ENCODE measurements around the gene CSPG4. TPM values are rescaled to one million over a fixed set of nuclear protein-coding genes. Genes with fewer than 3 reads are reported as not detected.
A peak's percentile ranks its signal among the peaks of the same experiment; 100 is the strongest.
"Not testable (repeated sequence)": the region's sequence is repeated elsewhere in the genome, so short reads cannot be mapped to it uniquely, and the experiment has no call there.

Gene CSPG4
- total RNA-seq, 1 donor from 2014 or later = 7.3 TPM

DNA sequence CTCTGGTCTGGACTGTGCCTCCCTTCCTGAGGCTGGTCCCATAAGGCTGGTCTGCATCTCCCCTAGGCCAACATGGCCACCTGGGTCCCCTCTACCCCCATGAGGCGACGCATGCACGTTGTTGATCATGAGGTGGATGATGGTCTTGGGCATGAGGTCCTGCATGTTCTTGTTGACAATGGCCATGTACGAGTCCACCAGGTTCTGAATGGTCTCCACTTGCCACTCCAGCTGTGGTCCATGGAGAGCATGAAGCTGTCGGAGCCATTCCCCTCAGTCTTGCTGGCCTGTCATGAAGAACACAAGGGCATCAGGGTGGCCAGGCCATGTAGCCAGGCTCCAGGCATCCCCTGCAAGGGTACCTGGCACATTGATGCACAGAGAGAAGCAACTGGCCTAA is 27.1 kb upstream of the CSPG4 start:
- no peak for DNase-seq (ENCODE audit: extremely low spot score, unreplicated experiment)
- Mint-ChIP-seq H3K36me3 (no peaks in the 10 kb centered on the region), H3K9me3 (no peaks in the 10 kb centered on the region), H3K27ac (peak overlapping the region; percentile 48), H3K27me3 (peaks cover 6% of the 10 kb centered on the region), H3K4me3 (peak overlapping the region; percentile 91), H3K4me1 (ENCODE audit: unreplicated experiment) (peaks cover 14% of the 10 kb centered on the region)
- TF ChIP-seq, protein P1, sequence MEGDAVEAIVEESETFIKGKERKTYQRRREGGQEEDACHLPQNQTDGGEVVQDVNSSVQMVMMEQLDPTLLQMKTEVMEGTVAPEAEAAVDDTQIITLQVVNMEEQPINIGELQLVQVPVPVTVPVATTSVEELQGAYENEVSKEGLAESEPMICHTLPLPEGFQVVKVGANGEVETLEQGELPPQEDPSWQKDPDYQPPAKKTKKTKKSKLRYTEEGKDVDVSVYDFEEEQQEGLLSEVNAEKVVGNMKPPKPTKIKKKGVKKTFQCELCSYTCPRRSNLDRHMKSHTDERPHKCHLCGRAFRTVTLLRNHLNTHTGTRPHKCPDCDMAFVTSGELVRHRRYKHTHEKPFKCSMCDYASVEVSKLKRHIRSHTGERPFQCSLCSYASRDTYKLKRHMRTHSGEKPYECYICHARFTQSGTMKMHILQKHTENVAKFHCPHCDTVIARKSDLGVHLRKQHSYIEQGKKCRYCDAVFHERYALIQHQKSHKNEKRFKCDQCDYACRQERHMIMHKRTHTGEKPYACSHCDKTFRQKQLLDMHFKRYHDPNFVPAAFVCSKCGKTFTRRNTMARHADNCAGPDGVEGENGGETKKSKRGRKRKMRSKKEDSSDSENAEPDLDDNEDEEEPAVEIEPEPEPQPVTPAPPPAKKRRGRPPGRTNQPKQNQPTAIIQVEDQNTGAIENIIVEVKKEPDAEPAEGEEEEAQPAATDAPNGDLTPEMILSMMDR (conservative IDR thresholded peaks at IDR 0.05) = no peak

DNA sequence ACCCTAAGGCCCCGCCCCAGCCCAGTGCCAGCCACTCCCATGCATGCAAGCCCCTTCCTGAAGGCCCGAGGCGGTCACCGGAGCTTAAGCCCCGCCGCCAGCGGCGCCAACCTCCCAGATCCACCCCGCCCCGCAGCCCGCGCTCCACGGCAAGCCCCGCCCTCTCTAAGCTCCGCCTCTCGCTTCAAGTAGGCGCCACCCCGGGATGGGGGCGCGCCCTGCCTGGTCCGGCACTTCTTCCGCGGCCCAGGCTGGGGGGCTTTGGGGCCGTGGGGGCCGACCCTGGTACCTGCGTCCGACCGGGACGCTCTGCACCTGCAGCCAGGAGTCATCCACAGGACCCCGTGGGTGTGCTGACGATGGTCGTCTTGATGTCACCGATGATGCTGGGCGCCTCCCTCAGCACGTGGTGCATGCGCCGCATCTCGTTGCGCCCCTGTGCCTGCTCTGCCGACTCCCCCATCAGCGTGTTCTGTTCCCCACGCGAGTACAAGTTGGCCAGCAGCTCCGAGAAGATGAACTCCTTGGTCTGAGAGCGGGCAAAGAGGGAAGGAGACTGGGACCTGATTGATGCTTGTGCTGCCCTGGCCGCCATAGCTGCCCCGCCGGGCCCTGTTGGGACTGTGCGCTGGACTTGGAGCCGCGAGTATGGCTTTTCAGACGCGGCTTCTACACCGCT is 26.1 kb upstream of the CSPG4 start:
- TF ChIP-seq, protein P1 (conservative IDR thresholded peaks at IDR 0.05) = no peak
- Mint-ChIP-seq H3K9me3 (no peaks in the 10 kb centered on the region), H3K27me3 (peaks cover 6% of the 10 kb centered on the region), H3K4me3 (peak overlapping the region; percentile 91), H3K27ac (no peak overlapping the region), H3K36me3 (no peaks in the 10 kb centered on the region), H3K4me1 (ENCODE audit: unreplicated experiment) (peaks cover 19% of the 10 kb centered on the region)
- DNase-seq (ENCODE audit: extremely low spot score, unreplicated experiment) = peak; percentile 95

DNA sequence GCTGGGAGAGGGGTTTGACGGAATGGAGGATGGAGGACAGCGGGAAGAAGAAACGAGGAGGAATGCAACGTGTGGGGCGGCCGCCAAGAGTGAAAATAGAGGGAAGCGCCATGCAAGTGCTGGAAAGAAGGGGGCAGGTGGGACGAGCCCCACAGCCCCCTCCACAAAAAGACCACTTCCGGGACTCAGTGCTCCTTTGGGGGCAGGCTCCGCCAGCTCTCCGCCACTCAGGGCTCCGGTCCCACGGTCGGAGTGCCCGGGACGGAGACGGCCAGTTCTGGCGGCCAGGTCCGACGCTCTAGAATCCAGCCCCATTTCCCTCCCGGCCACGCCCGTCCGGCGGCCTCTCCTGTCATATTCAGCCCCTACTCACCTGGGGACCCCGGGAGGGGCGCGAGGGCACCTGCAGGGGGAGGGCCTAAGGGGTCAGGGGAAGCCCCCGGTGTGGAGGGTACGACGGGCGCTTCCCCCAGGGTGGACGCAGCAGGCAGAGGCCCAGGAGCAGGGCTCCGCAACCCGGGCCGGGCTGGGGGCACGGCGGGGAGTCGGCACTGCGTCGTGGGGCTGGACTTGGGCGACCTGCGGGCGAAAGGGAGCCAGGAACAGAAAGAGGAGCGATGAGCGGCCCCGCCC is 25.5 kb upstream of the CSPG4 start:
- H3K27me3 Mint-ChIP-seq = peaks cover 3% of the 10 kb centered on the region
- peaks cover 21% of the 10 kb centered on the region for H3K4me1 Mint-ChIP-seq (ENCODE audit: unreplicated experiment)
- H3K36me3 Mint-ChIP-seq = no peaks in the 10 kb centered on the region
- no peaks in the 10 kb centered on the region for H3K9me3 Mint-ChIP-seq
- peak overlapping the region; percentile 58 for H3K27ac Mint-ChIP-seq
- DNase-seq (ENCODE audit: extremely low spot score, unreplicated experiment) = no peak
- TF ChIP-seq, protein P1 (conservative IDR thresholded peaks at IDR 0.05) = no peak
- H3K4me3 Mint-ChIP-seq = peak overlapping the region; percentile 91

DNA sequence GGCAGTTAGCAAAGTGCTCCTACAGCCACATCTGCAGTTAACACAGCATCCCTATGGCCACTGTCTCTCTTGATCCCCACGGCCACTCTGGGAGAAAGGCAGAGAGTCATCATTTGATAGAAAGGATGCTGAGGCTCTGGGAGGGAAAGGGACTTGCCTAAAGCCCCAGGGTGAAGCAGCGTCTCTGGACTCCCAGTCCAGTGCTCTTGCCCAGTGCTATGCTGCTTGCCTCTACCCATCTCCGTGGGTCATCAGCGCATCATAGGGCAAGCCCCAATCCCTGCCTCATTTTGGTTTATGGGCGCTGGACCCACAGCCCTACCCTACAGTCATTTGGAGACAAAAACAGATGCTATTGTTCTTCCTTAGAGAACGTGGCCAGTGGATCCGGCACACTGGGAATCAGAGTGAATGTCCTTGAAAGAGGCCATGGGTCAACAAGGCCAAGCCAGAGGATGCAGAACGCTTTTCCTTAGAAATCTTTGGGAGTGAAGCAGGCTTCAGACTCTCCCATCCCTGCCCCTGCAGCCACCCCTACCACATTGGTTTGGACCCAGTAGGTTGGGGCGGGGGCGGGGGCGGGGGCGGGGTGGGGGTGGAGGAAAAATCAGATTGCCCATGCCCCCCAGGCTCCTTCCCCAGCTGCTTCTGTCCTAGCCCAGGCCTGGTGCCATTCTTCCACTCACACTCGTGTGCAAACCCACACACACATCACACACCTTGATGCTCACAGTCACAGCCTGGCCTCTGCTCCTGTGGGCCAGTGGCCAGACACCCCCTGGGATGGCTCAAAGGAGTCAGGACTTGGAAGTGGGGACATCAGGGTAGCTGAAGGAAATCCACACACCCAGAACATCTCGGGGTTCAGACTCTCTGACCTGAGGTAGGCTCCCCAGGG is 24.7 kb upstream of the CSPG4 start:
- peak overlapping the region; percentile 91 for H3K4me3 Mint-ChIP-seq
- H3K4me1 Mint-ChIP-seq (ENCODE audit: unreplicated experiment) = peaks cover 28% of the 10 kb centered on the region
- H3K9me3 Mint-ChIP-seq; H3K27me3 Mint-ChIP-seq; DNase-seq (ENCODE audit: extremely low spot score, unreplicated experiment); H3K36me3 Mint-ChIP-seq: not testable (repeated sequence)
- H3K27ac Mint-ChIP-seq = peak overlapping the region; percentile 58

DNA sequence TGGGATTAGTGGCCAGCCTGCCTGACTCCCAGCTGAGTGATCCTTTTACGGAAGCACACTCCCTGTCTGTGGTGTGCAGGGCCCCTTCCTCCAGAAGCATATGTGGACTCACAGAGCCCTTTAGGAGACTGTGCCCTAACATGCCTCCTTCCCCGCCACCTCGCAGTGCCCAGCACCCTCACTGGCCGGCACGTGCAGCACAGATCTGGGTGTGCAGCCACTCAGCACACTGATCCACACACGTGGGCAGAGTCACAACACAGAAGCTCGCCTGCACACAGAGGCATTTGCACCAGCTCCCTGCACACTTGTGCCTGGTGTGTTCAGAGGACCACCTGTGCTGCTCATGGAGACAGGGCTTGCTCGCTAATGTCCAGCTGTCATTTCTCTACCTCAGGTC is 23.6 kb upstream of the CSPG4 start:
- TF ChIP-seq, protein P1 (conservative IDR thresholded peaks at IDR 0.05) = no peak
- no peak for DNase-seq (ENCODE audit: extremely low spot score, unreplicated experiment)
- no peak overlapping the region for H3K4me3 Mint-ChIP-seq

DNA sequence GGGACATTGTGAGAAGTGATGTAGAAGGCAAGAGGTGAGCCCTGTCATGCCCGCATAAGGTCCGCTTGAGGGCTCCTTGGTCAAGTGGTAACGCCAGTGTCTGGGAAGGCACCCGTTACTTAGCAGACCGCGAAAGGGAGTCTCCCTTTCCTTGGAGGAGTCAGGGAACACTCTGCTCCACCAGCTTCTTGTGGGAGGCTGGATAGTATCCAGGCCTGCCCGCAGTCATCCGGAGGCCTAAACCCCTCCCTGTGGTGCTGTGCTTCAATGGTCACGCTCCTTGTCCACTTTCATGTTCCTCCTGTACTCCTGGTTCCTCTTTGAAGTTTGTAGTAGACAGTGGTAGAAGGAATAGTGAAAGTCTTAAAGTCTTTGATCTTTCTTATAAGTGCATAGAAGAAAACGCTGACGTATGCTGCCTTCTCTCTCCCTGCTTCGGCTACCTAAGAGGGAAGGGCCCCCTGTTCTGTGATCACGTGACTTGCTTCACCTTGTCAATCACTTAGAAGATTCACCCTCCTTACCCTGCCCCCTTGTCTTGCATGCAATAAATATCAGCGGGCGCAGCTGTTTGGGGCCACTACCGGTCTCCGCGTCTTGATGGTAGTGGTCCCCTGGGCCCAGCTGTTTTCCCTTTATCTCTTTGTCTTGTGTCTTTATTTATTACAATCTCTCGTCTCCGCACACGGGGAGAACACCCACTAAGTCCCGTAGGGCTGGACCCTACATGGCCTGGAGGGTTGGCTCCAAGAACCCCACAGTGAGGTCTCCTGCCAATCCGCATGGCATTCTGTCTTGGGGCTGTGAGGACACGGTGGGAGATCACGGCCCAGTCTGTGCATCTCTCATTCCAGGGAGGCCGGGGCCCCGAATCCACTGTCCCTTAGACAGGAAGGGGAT is 22.5 kb upstream of the CSPG4 start:
- H3K4me3 Mint-ChIP-seq; H3K27me3 Mint-ChIP-seq; H3K27ac Mint-ChIP-seq; H3K9me3 Mint-ChIP-seq; DNase-seq (ENCODE audit: extremely low spot score, unreplicated experiment); H3K36me3 Mint-ChIP-seq: not testable (repeated sequence)
- peaks cover 35% of the 10 kb centered on the region for H3K4me1 Mint-ChIP-seq (ENCODE audit: unreplicated experiment)

More for the DNA sequence above, 23.6 kb upstream of the CSPG4 start:
- H3K27me3 Mint-ChIP-seq = peaks cover 3% of the 10 kb centered on the region
- H3K36me3 Mint-ChIP-seq = no peaks in the 10 kb centered on the region
- no peak overlapping the region for H3K27ac Mint-ChIP-seq
- H3K9me3 Mint-ChIP-seq = no peaks in the 10 kb centered on the region
- peaks cover 35% of the 10 kb centered on the region for H3K4me1 Mint-ChIP-seq (ENCODE audit: unreplicated experiment)
